Activated CD8-positive, alpha-beta T cell treated with anti-CD3 and anti-CD28 coated beads for 36 hours (primary cell): Measurements from ENCODE around the gene QPRT. TPM values are rescaled to one million over a fixed set of nuclear protein-coding genes. Genes with fewer than 3 reads are reported as not detected.
"Not testable (repeated sequence)": the region's sequence is repeated elsewhere in the genome, so short reads cannot be mapped to it uniquely, and the experiment has no call there.

ENCODE experiments used
- ATAC-seq: fragments of 200-7000 bp; cut with Tn5 transposase; one replicate; pipeline ENCODE4 v1.10.0; 2021; ENCODE audit warnings: mild to moderate bottlenecking, moderate library complexity
- CTCF ChIA-PET: fragments of 350-600 bp; sonication (Branson Sonifier 250); formaldehyde crosslinking; loops from one replicate; lab custom pipeline; 2021; ENCODE audit warnings: antibody characterized with exemption; lab: Charles Lee
- POLR2A ChIA-PET: fragments of 350-600 bp; sonication (Branson Sonifier 250); formaldehyde crosslinking; loops from one replicate; lab custom pipeline; 2021; ENCODE audit warnings: antibody characterized with exemption; lab: Charles Lee
- DNase-seq: peaks from one replicate; pipeline ENCODE4 v3.0.0-alpha.2; 2020
- H3K27ac Mint-ChIP-seq: one replicate; pipeline ENCODE4 v1.8.0; 2021; ENCODE audit warnings: mild to moderate bottlenecking, mixed read lengths
- H3K27me3 Mint-ChIP-seq: one replicate; pipeline ENCODE4 v1.8.0; 2021; ENCODE audit warnings: mixed read lengths
- H3K36me3 Mint-ChIP-seq: one replicate; pipeline ENCODE4 v1.8.0; 2021; ENCODE audit warnings: low read depth, mixed read lengths
- H3K4me1 Mint-ChIP-seq: one replicate; pipeline ENCODE4 v1.8.0; 2021; ENCODE audit warnings: low read depth, mixed read lengths
- H3K4me3 Mint-ChIP-seq: one replicate; pipeline ENCODE4 v1.8.0; 2021; ENCODE audit warnings: mild to moderate bottlenecking, moderate library complexity, mixed read lengths
- H3K9me3 Mint-ChIP-seq: one replicate; pipeline ENCODE4 v1.8.0; 2021; ENCODE audit warnings: mixed read lengths
- CTCF ChIP-seq: fragments of 200-600 bp; IDR thresholded peaks from one replicate; pipeline ENCODE4 v1.8.0; 2022; ENCODE audit warnings: antibody characterized with exemption, mild to moderate bottlenecking
- intact Hi-C: fragments of 100-400 bp; cut with micrococcal nuclease; formaldehyde crosslinking; loops from one replicate; pipeline ENCODE4 v1.10.0; 2022
- total RNA-seq, 2 experiments: library from RNA; stranded (reverse); gene quantifications; one replicate each; pipeline ENCODE4 v1.2.3, GENCODE V29; 2021

QPRT gene
- total RNA-seq, 2 experiments from 2014 or later: 9.3 to 11.7 TPM

GRCh38 chr16:29717113-29717512, 38.1 kb downstream of the QPRT start:
- POLR2A ChIA-PET: interaction anchor here (0.6 kb wide), 1 partner anchor 72 kb away, joined by 3 read pairs; no protein-coding TSS in a partner anchor
- TF ChIP-seq CTCF: no peak

GRCh38 chr16:29719063-29719462, 40.1 kb downstream of the QPRT start:
- ATAC-seq (no peak), DNase-seq (no peak)
- Mint-ChIP-seq H3K9me3 (no peaks in the 10 kb centered on the region), H3K4me3 (no peak overlapping the region), H3K27ac (no peak overlapping the region), H3K4me1 (peaks cover 11% of the 10 kb centered on the region), H3K36me3 (no peaks in the 10 kb centered on the region), H3K27me3 (no peaks in the 10 kb centered on the region)
- ChIA-PET POLR2A (interaction anchor here (1.3 kb wide), 1 partner anchor 84 kb away, joined by 3 read pairs; no protein-coding TSS in a partner anchor), CTCF (interaction anchor here (0.7 to 1.4 kb wide), 2 partner anchors 10 to 25 kb away, joined by 3 to 4 read pairs; no protein-coding TSS in a partner anchor)
- no peak for TF ChIP-seq CTCF
- intact Hi-C loops: no loop called here

More at GRCh38 chr16:29717113-29717512, 38.1 kb downstream of the QPRT start:
- CTCF ChIA-PET: interaction anchor here (1.5 to 2.1 kb wide), 5 partner anchors 15 to 68 kb away, joined by 3 to 9 read pairs (median 6); no protein-coding TSS in a partner anchor
- Mint-ChIP-seq H3K36me3 (no peaks in the 10 kb centered on the region), H3K9me3 (no peaks in the 10 kb centered on the region), H3K4me1 (peaks cover 6% of the 10 kb centered on the region), H3K27me3 (no peaks in the 10 kb centered on the region), H3K4me3 (no peak overlapping the region), H3K27ac (no peak overlapping the region)
- ATAC-seq (no peak), DNase-seq (no peak)
- intact Hi-C loops: no loop called here

- H3K4me1 Mint-ChIP-seq: peaks cover 18% of the 10 kb centered on the region
- no peak for TF ChIP-seq CTCF
- ChIA-PET CTCF (interaction anchor here (1.1 kb wide), 2 partner anchors 10 to 334 kb away, joined by 3 read pairs; no protein-coding TSS in a partner anchor), POLR2A (no interaction called here)
- ATAC-seq (no peak), DNase-seq (no peak)
- no peaks in the 10 kb centered on the region for H3K36me3 Mint-ChIP-seq
- intact Hi-C loops: no loop called here
- H3K9me3 Mint-ChIP-seq: no peaks in the 10 kb centered on the region
- no peak overlapping the region for H3K27ac Mint-ChIP-seq
- no peaks in the 10 kb centered on the region for H3K27me3 Mint-ChIP-seq
- no peak overlapping the region for H3K4me3 Mint-ChIP-seq
These were observed 41.7 kb downstream of the QPRT start for GRCh38 chr16:29720703-29721102.

GRCh38 chr16:29721167-29721879, 42.3 kb downstream of the QPRT start:
- peak; percentile 62 for TF ChIP-seq CTCF
- POLR2A ChIA-PET: not testable (repeated sequence)

GRCh38 chr16:29726845-29727377, 47.9 kb downstream of the QPRT start:
- Mint-ChIP-seq H3K4me3 (no peak overlapping the region), H3K27me3 (no peaks in the 10 kb centered on the region), H3K27ac (no peak overlapping the region), H3K9me3 (peaks cover 2% of the 10 kb centered on the region), H3K36me3 (no peaks in the 10 kb centered on the region), H3K4me1 (peaks cover 31% of the 10 kb centered on the region)
- intact Hi-C loops: no loop called here
- ATAC-seq (no peak), DNase-seq (no peak)
- ChIA-PET CTCF (interaction anchor here (1.0 to 2.1 kb wide), 3 partner anchors 12 to 58 kb away, joined by 4 read pairs; no protein-coding TSS in a partner anchor), POLR2A (interaction anchor here (0.7 kb wide), 1 partner anchor 718 kb away, joined by 3 read pairs; no protein-coding TSS in a partner anchor)
- TF ChIP-seq CTCF: no peak

More at GRCh38 chr16:29721167-29721879, 42.3 kb downstream of the QPRT start:
- H3K36me3 Mint-ChIP-seq, H3K27me3 Mint-ChIP-seq, H3K4me3 Mint-ChIP-seq, H3K9me3 Mint-ChIP-seq, intact Hi-C loops: not testable (repeated sequence)
- DNase-seq: peak; percentile 64
- CTCF ChIA-PET: interaction anchor here (0.8 to 1.6 kb wide), 5 partner anchors 9 to 21 kb away, joined by 3 to 7 read pairs (median 3); no protein-coding TSS in a partner anchor
- Mint-ChIP-seq H3K4me1 (peaks cover 18% of the 10 kb centered on the region), H3K27ac (peak overlapping the region; percentile 52)
- peak; percentile 73 for ATAC-seq
